HT1080 (cell line): ENCODE measurements around the gene UBE2J2. TPM values are rescaled to one million over a fixed set of nuclear protein-coding genes. Genes with fewer than 3 reads are reported as not detected.

Source experiments
- DNase-seq: peaks from one replicate; pipeline ENCODE4 v3.0.0-alpha.2; 2015; ENCODE audit warnings: low read depth
- total RNA-seq: library from RNA; depleted of rRNA; stranded (reverse); fragments of >200 nt; shearing (Covaris generic); gene quantifications from 2 replicates; pipeline ENCODE4 v1.2.3, GENCODE V29; 2014

The UBE2J2 gene
- total RNA-seq, 1 experiment from 2014 or later: 139 TPM

DNA sequence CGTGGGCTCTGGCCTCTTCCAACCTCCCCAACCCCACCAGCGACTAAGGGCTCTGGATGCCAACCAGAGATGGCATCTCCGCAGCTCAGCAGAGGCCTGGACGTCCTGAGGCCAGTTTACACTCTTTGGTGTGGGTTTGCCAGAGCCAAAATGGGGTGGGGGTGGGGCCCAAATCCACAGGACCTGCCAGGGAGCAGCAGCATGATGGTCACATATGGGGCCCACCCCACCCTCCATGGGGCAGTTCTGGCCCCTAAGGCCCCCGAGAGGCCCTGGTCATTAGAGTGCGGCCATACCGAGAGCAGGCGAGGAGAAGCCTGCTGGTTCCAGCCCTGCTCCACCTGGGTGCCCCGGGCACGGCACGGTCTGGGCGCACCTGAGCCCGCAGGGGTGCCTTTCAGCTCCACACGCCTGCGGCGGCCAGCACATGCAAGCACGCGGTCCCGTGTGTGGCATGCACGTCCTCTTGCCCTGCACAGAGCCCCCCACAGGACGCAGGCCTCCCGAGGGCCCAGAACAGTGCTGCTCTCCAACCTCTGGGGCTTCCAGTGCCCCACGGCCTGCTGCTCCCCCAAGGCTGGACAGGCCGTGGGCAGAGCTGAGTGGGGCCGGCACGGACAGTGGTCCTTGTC, 31.9 kb downstream of the UBE2J2 start:
- DNase-seq: no peak

- DNase-seq: no peak
These were observed 32.6 kb downstream of the UBE2J2 start for GRCh38 chr1:1240822-1241587.

- DNase-seq: no peak
These were observed 33.3 kb downstream of the UBE2J2 start for GRCh38 chr1:1240348-1240732.

DNA sequence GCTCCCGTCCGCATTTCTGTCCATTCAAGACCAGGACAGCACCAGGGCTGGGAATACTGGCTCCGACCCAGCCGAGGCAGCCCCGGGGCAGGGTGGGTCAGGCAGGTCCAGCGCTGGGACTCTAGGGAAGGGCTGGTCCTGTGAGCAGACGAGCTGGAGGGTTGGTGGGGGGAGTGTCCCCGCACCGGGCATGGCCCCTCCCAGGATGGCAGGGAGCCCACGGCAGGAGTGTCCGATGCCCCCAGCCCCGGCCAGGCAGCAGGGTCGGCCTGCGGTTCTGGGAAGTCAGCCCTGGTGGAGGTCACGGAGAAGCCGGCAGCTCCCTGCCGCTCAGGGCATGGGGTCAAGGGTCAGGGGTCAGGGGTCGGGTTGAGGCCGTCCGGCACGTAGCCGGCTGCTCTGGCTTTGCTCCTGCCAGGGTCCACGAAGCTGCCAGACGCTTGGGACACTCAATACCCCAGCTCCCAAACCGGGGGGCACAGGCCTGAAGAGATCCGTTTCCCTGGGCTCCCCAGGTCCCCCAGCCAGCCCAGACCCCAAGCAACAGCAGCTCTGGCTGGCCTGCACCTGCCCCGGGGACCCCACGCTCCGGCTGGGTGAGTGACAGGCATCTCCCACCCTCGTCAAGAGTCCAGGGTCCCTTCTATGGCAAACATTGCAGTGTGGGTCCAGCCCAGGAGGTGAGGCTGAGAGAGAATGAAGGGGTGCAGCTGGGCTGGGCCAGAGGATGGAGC, 33.9 kb downstream of the UBE2J2 start:
- no peak for DNase-seq

GRCh38 chr1:1239227-1239613, 34.4 kb downstream of the UBE2J2 start:
- no peak for DNase-seq

- DNase-seq: no peak
These were observed 34.9 kb downstream of the UBE2J2 start for GRCh38 chr1:1238702-1239178.

- DNase-seq: peak; percentile 42
These were observed 35.6 kb downstream of the UBE2J2 start for GRCh38 chr1:1237874-1238701.

DNA sequence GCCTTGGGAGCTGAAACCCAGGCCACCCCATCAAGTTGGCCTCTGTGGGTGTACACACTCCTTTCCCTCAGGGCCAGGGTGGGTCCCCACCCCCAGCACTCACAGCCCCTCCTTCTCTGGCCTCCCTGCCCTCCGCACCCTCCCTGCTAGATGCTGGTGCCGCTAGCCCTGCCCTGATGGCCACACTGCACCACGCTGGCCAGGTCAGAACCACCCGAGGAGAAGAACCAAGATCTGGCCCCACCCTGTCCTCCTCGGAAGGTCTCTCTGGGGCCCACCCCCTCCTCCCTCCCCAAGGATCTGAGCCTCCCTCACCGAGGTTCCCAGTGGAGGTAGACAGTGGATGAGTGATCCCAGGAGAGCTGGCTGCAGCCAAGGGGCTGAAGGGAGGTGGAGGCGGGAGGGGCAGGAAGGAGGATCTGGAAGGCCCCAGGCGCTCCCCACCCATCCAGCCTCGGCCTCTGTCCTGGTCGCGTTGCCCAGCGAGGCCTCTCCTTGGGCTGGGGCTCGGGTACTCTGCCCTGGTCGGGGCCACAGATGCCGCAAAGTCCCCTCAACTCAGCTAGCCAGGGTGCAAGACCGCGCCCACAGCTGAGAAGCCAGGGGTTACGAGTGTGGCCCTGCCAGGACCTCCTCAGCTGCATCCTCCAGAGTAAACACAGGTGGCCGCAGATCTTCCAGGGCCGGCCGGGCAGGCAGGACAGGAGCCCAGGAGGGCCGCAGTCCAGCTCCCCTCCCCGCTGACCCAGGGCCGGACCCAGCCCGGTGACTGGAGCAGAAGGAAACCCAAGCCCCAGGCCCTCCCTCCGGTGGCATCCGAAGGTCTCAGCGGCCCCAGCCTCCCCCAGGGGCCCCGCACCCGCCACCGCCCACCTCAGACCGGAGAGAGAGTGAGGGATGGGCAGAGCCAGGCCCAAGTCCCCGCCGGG, 36.4 kb downstream of the UBE2J2 start:
- no peak for DNase-seq

GRCh38 chr1:1236176-1236763, 37.4 kb downstream of the UBE2J2 start:
- no peak for DNase-seq

DNA sequence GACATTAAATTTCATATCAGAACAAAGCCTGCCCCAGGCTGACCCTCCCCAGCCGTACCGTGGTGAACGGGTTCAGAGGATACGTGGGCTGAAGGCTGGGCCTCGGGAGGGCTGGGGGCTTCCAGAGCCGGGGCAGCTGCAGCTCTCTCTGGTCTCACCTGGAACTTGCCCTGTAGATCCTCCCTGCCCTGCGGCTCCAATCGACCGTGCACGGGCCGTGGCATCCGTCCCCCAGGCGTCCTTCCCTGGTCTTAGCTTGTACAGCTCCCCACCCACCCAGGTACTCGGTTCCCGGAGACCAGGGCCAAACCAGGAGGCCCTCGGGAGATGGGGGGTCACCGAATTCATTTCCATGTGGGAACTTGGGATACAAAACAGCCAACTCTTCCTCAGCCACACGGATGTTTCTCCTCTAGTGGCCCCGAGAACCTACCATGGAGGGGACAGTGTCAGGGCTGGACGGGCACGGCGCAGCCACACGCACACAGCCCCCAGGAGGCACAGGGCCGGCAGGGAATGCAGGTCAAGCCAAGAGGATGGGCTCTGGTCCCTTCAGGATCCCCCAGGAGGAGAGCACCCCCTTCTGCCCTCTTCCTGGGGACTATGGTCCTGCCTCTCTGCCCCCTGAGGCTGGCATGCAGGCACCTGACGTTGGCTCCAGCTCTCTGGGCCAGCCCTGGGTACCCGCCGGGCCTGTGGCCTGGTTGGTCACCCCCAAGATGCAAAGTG, 38.5 kb downstream of the UBE2J2 start:
- no peak for DNase-seq

GRCh38 chr1:1234180-1234808, 39.4 kb downstream of the UBE2J2 start:
- DNase-seq: no peak

DNA sequence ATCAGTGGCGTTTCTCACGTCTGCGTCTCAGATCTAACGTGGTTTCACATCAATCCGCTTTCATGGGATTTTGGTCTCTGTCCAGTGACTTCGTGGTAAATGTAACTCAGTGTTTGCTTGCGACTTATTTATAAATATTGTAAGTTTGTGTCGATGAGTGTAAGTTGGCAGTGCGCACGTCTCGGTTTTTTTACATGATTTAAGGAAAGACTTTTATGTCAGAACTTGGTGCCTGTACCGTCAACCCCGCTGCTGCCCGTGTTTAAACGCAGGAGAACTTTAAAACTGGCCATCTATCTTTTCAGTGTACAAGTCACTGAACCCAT, 40.1 kb downstream of the UBE2J2 start:
- no peak for DNase-seq

DNA sequence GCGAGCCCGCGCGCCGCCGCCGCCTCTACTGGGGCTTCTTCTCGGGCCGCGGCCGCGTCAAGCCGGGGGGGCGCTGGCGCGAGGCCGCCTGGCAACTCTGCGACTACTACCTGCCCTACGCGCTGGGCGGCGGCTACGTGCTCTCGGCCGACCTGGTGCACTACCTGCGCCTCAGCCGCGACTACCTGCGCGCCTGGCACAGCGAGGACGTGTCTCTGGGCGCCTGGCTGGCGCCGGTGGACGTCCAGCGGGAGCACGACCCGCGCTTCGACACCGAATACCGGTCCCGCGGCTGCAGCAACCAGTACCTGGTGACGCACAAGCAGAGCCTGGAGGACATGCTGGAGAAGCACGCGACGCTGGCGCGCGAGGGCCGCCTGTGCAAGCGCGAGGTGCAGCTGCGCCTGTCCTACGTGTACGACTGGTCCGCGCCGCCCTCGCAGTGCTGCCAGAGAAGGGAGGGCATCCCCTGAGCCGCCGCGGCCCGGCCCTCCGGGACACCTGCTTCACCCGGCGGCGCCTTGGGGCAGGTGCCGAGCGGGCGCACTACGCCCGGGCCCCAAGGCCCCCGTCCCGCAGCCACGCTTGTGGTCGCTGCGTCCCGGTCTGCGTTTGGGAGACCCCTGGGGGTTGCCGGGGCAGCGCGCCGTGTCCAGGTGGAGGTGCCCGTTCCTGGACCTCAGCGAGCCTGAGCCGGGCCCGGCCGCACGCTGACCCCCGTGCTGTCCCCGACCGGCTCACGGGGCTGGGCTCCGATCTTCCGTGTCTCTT, 40.7 kb downstream of the UBE2J2 start:
- DNase-seq: no peak

DNA sequence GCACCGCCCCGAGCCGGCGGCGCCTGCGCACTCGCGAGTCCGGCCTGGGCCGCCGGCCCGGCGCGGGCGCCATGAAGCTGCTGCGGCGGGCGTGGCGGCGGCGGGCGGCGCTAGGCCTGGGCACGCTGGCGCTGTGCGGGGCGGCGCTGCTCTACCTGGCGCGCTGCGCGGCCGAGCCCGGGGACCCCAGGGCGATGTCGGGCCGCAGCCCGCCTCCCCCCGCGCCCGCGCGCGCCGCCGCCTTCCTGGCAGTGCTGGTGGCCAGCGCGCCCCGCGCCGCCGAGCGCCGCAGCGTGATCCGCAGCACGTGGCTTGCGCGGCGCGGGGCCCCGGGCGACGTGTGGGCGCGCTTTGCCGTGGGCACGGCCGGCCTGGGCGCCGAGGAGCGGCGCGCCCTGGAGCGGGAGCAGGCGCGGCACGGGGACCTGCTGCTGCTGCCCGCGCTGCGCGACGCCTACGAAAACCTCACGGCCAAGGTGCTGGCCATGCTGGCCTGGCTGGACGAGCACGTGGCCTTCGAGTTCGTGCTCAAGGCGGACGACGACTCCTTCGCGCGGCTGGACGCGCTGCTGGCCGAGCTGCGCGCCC, 41.4 kb downstream of the UBE2J2 start, which contains the start of gene B3GALT6:
Gene B3GALT6 (plus strand): TSS at position 30 of the 588 bp plus-strand sequence. CDS start 42 bp downstream, at position 72.
- DNase-seq: no peak

- DNase-seq: peak; percentile 94
These were observed 42.0 kb downstream of the UBE2J2 start, which contains the start of gene SDF4 for GRCh38 chr1:1231400-1232207. Gene SDF4 (minus strand): TSS chr1:1232001. CDS start chr1:1228772, 3,229 bp downstream.

DNA sequence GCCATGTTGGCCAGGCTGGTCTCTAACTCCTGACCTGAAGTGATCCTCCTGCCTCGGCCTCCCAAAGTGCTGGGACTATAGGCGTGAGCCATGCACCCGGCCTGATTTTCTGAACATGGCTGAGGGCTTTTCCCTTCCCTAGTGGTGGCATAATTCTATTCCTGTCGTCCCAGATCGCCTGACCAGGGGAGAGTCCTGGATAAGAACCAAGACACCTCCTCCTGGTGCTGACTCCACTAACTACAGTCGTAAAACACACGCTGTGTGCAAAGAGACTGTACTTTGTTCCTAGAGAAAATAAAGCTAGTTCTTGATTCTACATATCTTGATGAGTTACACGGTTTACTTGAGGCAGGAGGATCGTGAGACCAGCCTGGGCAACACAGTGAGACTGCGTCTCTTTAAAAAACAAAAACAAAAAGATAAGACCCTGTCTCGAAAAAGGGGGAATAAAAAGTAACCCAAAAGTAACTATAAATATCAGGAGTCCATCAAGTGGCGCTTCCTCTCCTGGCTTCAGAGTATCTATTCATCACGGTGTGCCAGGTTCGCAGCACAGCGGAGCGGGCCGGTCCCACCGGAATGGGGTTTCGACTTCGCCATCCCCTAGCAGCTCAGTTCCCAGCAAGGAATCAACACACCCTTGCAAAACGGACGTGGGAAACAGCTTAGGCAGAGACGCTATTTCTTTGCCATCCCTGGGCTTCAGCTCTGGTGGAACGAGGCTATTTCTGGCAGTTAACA, 42.8 kb downstream of the UBE2J2 start:
- peak; percentile 48 for DNase-seq
